GM10266 (cell line): ENCODE data around the gene MAFF.

Experiments used
- DNase-seq: peaks from one replicate; pipeline ENCODE4 v3.0.0; 2012; ENCODE audit errors: extremely low spot score
- CTCF ChIP-seq: IDR thresholded peaks from 2 replicates; pipeline ENCODE4 v1.5.1; 2012; ENCODE audit warnings: mild to moderate bottlenecking, low read depth; ENCODE audit not compliant: control insufficient read depth, insufficient read depth; ENCODE audit errors: missing control alignments

Gene MAFF

GRCh38 chr22:38180841-38181452 is 20.8 kb upstream of the MAFF start:
- no peak for TF ChIP-seq CTCF
- no peak for DNase-seq

GRCh38 chr22:38181453-38182200 is 20.2 kb upstream of the MAFF start, which contains the start of gene PLA2G6:
Gene PLA2G6, minus strand, starts transcription at chr22:38181830. Its CDS starts 12,404 bp downstream, at chr22:38169426.
- no peak for TF ChIP-seq CTCF
- peak; percentile 94 for DNase-seq

- DNase-seq = no peak
- no peak for TF ChIP-seq CTCF
Observed at GRCh38 chr22:38184788-38185187, 17.0 kb upstream of the MAFF start.

GRCh38 chr22:38186429-38186828 is 15.4 kb upstream of the MAFF start:
- DNase-seq = no peak
- TF ChIP-seq CTCF = no peak

- no peak for DNase-seq
- TF ChIP-seq CTCF = no peak
Observed at GRCh38 chr22:38187413-38188212, 14.2 kb upstream of the MAFF start.

- no peak for TF ChIP-seq CTCF
- no peak for DNase-seq
Observed at GRCh38 chr22:38189104-38189503, 12.7 kb upstream of the MAFF start.

GRCh38 chr22:38190581-38190980 is 11.2 kb upstream of the MAFF start:
- no peak for DNase-seq

More at GRCh38 chr22:38190581-38190980, 11.2 kb upstream of the MAFF start:
- TF ChIP-seq CTCF = no peak
